GM19395 (cell line): ENCODE data around the gene SH3BP5.

Source experiments
- ATAC-seq: cut with Tn5 transposase; IDR thresholded peaks from one replicate; pipeline ENCODE4 v1.9.1; 2021; ENCODE audit warnings: mild to moderate bottlenecking, moderate library complexity; ENCODE audit not compliant: unreplicated experiment

The SH3BP5 gene

GRCh38 chr3:15260531-15260930 lies 71.9 kb downstream of the SH3BP5 start:
- ATAC-seq = no peak

GRCh38 chr3:15258720-15259119 lies 73.7 kb downstream of the SH3BP5 start:
- ATAC-seq = no peak

- ATAC-seq = no peak
These were observed 75.5 kb downstream of the SH3BP5 start for GRCh38 chr3:15256861-15257341.

- no peak for ATAC-seq
These were observed 77.2 kb downstream of the SH3BP5 start for GRCh38 chr3:15255215-15255614.

- ATAC-seq = no peak
These were observed 79.2 kb downstream of the SH3BP5 start for GRCh38 chr3:15253023-15253697.

- ATAC-seq = no peak
These were observed 86.2 kb downstream of the SH3BP5 start for GRCh38 chr3:15246186-15246585.

- ATAC-seq = no peak
These were observed 88.4 kb downstream of the SH3BP5 start for GRCh38 chr3:15243822-15244482.

- no peak for ATAC-seq
These were observed 91.0 kb downstream of the SH3BP5 start for GRCh38 chr3:15241341-15241740.

- ATAC-seq = no peak
These were observed 103.1 kb downstream of the SH3BP5 start for GRCh38 chr3:15229262-15229661.

- ATAC-seq = no peak
These were observed 104.2 kb downstream of the SH3BP5 start for GRCh38 chr3:15228147-15228546.

- no peak for ATAC-seq
These were observed 108.5 kb downstream of the SH3BP5 start for GRCh38 chr3:15223685-15224572.

GRCh38 chr3:15221574-15222217 lies 110.7 kb downstream of the SH3BP5 start:
- no peak for ATAC-seq

GRCh38 chr3:15220661-15221060 lies 111.7 kb downstream of the SH3BP5 start:
- no peak for ATAC-seq

GRCh38 chr3:15220056-15220455 lies 112.3 kb downstream of the SH3BP5 start:
- ATAC-seq = no peak

GRCh38 chr3:15218689-15219088 lies 113.7 kb downstream of the SH3BP5 start:
- ATAC-seq = no peak

GRCh38 chr3:15217841-15218267 lies 114.5 kb downstream of the SH3BP5 start:
- ATAC-seq = no peak

- ATAC-seq = no peak
These were observed 115.2 kb downstream of the SH3BP5 start for GRCh38 chr3:15217011-15217671.

GRCh38 chr3:15216501-15216900 lies 115.9 kb downstream of the SH3BP5 start:
- no peak for ATAC-seq

- no peak for ATAC-seq
These were observed 116.4 kb downstream of the SH3BP5 start for GRCh38 chr3:15215996-15216395.

GRCh38 chr3:15214758-15215157 lies 117.6 kb downstream of the SH3BP5 start:
- ATAC-seq = no peak
